HG03571 (cell line): ENCODE results near the gene PPP1R11.
"Not testable (repeated sequence)": the region's sequence is repeated elsewhere in the genome, so short reads cannot be mapped to it uniquely, and the experiment has no call there.

Experiments used
- ATAC-seq: cut with Tn5 transposase; IDR thresholded peaks from one replicate; pipeline ENCODE4 v1.9.1; 2021; ENCODE audit not compliant: unreplicated experiment

The PPP1R11 gene, protein sequence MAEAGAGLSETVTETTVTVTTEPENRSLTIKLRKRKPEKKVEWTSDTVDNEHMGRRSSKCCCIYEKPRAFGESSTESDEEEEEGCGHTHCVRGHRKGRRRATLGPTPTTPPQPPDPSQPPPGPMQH

DNA sequence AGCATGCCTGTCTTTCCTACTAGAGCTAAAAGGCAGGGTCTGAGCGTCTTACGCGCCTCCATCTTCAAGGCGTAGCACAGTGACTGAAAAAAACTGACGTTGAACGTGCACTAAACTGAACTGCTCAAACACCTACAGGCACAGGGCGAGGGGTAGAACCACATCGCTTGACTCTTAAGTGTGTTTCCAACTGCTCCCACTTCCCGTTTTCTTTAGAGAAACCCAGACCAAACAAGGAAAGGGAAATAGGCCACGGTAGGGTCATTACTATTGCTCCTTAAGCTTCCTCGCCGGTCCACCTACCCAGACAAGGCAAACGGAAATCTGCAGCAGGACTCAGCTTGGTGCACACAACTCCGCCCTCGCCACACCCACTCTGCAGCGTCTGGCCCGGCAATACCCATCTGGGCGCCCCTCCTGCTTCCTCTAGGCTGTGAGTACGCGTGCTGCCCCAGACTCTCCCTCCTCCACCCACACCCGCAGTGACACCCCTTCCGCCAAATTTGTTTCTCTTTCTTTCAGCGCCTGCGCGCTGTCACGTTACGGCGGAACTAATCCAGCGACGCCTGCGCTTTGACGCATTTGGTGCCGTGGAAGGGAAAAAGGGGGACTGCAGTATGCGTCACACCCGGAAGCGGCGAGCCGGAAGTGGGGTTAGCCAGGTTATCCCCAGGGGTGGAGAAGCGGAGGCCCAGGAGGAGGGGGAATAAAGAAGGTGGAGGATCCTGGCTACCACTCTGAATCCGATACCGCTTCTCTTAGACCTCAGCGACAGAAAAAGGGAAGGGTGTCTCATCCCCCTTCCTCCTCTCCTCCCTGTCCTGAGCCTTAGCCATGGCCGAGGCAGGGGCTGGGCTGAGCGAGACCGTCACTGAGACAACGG, at the start of gene PPP1R11:
PPP1R11 (plus strand) TSS at position 622 of the 883 bp plus-strand sequence; CDS start at position 835, 213 bp downstream.
- ATAC-seq, result peak; percentile 95

DNA sequence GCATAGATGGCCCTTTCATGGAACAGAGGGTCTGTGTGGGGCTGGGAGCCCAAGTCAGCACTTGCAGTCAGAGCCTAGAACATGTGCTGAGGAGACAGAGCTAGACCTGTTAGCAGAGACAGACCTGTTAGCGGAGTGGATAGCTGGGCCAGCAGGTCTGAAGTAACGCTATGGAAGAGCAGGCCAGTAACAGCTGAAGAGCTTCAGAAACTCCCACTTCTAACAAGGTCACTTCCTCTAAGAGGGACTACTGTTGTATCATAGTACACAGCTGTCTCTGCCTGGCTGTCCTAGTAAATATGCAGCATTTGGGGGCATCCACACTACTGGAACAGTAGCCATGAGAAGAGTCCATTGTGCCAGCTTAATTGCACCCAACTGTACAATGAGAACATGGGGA, 47.2 kb upstream of the PPP1R11 start:
- ATAC-seq, result no peak

DNA sequence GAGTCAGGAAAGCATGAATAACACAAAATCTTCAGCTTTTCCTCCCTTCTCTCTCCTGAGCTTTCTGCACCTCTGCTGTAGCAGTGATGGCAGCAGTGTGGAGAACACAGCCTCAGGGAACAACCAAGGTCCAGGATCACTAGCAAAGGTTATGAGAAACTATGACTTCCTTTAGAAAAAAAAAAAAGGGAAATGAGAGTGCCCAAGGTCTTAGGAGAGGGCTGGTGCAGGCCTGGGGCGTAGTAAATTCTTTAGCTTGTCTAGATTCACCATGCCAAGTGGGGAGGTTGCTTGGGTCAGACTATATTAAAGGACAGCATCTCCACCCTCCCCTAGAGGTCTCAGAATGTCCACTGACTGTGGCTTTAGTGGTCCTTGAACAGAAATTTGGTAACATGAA, 46.4 kb upstream of the PPP1R11 start:
- no peak for ATAC-seq

DNA sequence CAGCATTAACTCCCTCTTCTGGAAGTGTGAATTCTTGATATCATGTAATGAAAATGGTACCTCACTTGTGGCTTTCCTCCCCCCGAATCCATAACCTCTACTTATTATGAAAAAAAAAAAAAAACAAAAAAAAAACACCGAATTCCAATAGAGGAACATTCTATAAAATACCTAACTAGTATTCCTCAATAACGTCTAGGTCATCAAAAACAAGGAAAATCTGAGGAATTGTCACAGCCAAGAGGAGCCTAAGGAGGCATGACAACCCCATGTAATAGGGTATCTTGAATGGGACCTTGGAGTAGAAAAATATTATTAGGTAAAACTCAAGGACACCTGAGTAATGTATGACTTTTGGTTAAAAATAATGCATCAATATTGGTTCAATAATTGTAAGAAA, 44.8 kb upstream of the PPP1R11 start:
- no peak for ATAC-seq

DNA sequence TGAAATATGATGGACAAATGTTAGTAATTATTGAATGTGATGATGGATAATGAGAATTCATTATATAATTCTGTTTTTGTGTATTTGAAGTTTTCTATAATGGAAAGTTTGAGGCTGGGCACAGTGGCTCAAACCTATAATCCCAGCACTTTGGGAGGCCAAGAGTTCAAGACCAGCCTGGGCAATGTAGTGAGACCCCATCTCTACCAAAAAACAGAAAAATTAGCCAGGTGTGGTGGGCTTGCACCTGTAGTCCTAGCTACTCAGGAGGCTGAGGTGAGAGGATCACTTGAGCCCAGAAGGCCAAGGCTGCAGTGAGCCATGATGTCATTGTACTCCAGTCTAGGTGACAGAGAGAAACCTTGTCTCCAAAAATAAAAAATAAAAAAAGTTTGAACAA, 44.3 kb upstream of the PPP1R11 start:
- ATAC-seq, result not testable (repeated sequence)

DNA sequence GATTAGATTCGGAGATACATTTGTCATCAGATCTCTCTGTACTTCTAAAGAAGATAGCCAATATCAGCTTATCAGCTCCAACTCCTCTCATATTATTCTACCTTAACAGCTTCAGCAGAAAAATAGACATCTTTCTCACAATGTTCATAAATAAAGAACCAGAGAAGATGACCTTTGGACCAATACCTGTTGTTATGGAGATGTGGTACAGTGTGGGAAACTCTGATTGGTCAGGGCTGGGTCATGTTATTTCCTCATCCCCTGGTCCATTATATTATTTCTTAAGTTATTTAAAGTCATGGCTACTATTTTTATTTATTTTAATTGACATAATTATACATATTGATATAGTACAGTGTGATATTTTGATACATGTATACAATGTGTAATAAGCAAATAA, 41.8 kb upstream of the PPP1R11 start:
- no peak for ATAC-seq

DNA sequence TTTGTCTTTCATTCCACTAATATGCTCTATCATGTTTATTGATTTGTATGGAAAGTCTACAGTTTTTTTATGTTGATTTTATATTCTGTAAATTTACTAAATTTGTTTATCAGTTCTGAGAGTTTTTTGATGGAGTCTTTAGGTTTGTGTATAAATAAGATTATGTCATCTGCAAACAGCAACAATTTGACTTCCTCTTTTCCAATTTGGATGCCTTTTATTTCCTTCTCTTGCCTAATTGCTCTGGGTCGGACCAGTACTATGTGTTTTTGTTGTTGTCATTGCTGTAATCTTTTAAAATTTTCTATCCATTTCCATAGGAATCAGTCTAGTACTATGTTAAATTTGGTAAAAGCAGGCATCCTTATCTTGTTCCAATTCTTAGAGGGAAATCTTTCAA, 37.4 kb upstream of the PPP1R11 start:
- ATAC-seq, result no peak

DNA sequence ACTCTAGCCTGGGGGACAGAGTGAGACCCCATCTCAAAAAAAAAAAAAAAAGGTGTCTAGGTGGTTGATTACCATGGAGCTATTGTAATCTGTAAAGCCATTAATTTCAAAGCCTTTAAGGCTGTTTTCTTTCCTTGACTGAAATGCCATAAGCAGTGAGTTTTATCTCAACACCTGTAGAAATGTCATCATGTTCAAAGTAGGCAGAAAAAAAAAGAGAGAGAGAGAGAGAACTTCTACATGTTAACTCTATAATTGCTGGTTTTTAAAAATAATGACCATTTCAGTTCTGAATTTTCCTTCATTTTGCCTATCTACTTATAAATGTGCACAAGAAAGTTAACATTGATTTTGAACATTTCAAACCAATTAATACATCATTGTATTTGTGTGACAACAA, 35.6 kb upstream of the PPP1R11 start:
- ATAC-seq, result no peak

DNA sequence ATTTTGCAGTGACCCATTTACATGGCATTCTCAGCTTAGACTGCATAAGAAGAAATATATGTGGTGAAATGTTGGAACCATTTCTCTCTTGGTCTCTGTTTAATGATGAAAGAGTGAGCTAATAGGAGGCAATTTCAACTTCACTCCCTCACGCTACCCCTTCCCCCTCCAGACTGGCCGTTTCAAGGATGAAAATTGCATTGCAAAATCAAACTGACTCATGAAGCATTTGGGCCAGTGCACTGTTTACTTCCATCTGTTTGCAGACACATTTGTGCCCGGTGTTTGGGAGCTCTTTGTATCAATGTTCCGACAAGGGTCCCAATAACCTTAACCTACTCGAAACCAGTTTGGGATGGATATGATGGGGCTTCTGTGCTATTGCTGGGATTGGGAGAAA, 33.6 kb upstream of the PPP1R11 start:
- not testable (repeated sequence) for ATAC-seq

DNA sequence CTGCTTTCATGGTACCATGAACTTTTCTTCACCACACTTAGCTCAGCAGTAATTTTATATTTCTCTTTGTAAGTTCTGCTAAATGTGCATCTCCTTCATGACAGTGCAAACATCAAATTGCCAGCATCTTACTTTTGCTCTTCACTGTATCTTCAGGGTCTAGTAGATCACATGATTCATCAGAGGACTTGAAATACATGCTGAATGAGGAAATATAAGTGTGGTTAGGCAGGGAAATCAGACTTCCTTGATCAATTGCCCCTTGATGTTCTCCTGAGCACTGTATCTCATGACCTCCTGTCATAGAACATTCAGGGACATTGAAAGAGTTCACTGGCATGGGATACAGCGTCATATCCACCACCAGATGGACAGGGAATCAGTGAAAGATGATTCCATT, 31.2 kb upstream of the PPP1R11 start:
- ATAC-seq, result no peak

DNA sequence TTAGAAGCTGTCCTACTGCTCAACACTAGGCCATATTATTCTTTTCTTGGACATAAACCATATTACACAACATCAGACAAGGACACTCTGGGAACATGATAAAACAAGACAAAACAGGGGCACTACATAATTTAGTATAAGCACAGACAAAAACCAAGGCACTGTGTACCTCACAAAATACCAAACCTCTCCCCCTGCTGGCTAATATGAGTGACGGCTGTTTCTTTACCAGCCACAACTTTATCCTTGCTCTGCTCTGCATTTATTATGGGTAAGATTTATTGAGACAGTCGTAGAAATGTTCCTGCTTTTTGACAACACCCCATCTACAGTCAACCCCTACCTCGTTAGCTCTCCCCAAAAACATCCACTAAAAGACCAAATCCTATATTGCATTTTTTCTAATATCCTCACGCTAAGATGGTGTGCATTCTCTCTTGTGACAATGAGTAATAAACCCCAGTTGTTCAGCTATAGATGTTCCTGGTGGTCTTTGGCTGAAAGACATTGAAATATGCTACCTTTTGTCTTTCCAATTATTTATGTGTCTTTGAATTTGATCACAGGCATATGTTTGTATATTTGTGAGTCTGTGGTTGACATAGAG, 29.7 kb upstream of the PPP1R11 start:
- ATAC-seq, result no peak

DNA sequence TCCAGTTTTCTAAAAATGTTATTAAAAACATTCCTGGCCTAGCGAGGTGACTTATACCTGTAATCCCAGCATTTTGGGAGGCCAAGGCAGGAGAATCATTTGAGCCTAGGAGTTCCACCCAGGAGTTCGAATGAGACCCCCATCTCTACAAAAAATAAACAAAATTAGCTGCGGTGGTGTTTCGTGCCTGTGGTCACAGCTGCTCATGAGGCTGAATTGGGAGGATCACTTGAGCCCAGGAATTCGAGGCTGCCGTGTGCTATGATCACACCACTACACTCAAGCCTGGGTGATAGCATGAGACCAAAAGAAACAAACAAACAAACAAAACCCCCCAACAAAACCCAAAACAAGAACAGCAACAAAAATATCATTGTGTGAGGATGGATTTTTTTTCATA, 25.8 kb upstream of the PPP1R11 start:
- no peak for ATAC-seq

DNA sequence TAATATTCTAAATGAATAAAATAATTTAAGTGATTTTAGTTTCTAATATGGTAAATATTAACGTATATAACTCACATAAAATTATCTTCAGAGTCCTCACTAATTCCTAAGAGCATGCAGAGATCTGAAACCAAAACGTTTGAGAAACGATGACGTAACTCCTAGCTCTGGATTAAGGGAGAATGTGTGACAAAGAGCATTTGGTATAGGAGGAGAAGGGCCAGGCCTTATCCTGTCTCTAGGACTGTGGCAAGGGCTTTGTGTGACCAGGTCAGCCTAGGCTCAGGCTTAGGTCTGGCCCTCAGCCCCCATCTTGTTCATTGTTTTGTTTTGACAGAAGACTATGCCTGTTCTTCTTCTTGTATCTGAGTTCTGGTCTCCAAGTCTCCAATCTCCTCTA, 25.2 kb upstream of the PPP1R11 start:
- no peak for ATAC-seq

DNA sequence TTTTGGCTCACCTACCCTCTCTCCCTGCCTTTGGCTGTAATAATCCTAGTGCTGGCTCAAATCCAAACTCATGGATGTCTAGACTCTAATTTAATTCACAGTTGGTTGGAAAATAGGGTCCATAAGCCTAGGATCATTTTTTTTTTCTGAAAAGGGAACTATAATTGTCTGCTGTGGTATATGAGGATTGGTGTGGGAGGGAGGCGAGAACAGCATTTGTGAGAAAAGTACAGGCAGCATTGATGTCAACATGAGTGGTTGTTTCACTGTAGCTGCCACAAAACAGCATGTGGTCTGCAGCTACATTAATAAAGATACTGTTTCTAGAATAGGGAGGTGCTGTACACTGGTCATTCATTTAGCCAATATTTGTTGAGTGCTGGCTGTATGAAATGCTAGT, 24.5 kb upstream of the PPP1R11 start:
- no peak for ATAC-seq

DNA sequence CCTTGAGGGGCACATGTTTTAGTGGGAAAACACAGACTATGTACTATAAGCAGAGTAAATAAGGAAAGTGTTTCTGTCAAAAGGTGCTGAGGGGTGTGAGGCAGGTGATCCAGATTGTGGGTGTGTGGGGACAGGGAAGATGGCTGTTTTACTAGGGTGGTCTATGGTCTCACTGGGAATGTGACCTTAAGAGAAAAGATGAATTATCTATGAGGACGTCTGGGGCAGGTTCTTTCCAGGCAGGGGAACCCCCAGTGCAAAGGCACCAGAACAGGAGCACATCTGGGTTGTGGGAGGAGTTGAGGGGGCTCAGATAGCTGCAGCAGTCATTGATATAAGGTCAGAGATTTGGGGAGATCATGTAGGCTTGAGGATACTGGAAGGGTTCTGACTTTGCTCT, 24.1 kb upstream of the PPP1R11 start:
- ATAC-seq, result no peak

DNA sequence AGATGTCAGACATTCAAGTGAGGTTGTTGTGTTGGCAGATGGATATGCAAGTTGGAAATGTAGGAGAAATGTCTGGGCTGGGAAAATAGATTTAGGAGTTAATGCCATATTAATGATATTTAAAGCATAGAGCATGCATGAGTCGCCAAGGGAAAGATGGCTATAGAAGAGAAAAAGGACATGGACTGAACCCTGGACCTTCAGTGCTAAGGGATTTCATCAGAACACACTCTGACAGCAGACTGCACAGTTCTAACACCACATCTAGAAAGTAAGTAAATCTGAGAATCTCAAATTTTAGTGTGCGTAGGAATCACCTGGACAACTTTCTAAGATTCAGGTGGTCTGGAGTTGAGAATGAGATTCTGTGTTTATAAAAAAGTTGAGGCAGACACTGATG, 23.3 kb upstream of the PPP1R11 start:
- ATAC-seq, result no peak

DNA sequence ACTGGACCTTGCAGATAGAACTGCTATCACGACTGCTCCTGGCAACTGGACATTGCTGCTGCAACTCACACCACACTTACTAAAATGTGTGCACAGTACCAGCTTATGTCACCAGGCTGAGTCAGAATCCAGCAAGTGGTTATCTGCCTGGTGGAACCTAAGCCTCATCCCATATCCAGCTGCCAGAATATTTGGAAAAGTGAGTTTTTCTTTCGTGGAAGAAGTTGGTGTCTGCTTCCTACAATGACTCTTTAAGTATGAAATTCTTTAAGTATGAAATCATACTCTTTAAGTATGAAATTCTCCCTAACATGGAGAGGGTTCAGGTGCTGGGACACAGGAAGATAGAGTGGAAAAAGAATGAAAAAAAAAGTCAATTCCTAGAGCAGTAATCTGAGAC, 22.4 kb upstream of the PPP1R11 start:
- no peak for ATAC-seq

DNA sequence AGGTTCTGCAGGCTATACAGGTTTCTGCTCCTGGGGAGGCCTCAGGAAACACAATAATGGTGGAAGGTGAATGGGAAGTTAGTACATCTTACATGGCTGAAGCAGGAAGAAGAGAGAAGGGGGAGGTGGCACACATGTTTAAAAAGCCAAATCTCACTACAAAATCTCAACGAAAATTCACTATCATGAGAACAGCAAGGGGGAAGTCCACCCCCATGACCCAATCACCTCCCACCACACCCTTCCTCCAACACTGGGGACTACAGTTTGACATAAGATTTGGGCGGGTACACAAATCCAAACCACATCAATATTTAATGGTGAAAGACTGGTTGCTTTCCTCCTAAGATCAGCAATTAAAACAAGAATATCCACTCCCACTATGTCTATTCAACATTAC, 19.8 kb upstream of the PPP1R11 start:
- no peak for ATAC-seq

DNA sequence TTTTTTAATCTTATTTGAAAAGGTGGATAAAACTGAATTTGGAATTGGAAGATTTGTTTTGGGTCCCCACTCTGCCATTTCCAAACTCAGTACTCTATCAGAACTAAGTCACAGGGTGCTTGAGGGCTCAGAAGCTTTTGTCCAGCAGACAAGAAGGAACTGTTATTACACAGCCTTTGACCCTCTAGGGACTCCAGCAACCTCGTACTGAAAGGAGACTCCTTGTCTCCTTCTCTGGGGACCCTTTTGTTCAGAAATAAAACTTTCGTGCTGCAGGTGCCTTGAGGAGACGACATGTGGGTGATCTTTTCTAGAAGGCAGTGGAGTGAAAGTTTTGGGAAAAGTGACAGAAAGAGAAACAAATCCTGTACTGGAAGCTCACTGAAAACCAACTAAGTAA, 13.3 kb upstream of the PPP1R11 start:
- ATAC-seq, result no peak

DNA sequence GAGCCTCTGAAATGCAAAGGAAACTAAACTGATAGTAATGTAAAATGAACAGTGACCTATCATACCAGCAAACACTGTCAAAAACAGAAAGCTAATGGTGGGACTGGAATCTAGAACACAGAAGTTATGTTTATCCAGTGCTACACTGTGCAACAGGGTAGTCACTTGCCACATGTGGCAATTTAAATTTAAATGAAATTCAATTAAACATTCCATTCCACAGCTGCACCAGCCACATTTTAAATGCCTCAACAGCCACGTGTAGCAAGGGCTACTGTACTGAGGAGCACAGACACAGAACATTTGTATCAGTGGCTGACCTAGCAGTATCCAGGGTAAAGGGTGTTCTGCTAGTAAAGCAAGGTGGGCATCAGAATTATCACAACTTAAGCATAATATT, 11.5 kb upstream of the PPP1R11 start:
- no peak for ATAC-seq

DNA sequence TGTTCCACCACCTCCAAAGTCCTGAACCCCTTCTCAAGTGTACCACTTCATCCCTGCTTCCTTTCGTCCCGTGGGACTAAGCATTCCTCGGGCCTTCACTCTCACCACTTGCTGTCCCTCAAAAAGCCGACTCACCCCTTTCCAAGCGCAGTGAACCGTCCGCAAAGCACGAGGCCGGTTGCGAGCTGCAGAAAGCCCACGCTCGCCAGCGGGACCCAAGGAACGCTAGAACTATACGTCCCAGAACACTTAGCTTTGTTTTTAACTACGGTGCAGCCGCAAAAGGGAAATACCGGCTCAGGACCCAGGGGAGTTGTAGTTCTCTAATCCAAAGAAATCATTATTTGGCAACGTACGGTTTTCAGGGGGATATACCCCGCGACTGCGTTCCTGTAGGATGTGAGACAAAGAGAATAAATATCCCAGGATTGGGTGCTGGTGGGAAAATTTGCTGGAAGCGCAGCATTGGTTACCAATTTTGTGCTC, 6.3 kb upstream of the PPP1R11 start:
- ATAC-seq, result peak; percentile 16
